GM12892 (cell line): Measurements from ENCODE around the gene PDIA5.

Experiments
- POLR2A ChIP-seq: IDR thresholded peaks from 2 replicates; pipeline ENCODE4 v1.6.1; 2011; ENCODE audit warnings: low read depth, low read length, control low read depth
- POLR2AphosphoS5 ChIP-seq: IDR thresholded peaks from 2 replicates; pipeline ENCODE4 v1.6.1; 2011; ENCODE audit warnings: low read depth, low read length, control low read depth

DNA sequence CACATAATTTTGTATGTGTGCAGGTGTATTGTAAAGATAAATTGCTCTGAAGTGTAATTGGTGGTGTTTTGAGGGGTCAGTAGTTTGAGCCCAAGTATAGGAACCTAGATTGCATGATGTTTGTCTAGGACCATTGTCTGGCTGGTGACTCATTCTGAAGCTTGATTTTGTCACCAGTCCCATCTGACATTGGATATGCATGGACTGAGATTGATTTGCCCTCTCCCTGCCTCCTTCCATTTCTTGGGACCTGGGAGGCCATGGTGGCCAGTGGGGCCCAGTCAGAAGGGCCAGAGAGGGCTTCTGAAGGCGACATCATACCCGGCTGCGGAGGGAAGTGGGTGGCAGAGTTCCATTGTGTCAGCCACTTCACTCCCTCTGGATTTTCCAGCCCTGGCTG is 62.3 kb downstream of the PDIA5 start:
- no peak for TF ChIP-seq POLR2A
- no peak for TF ChIP-seq POLR2AphosphoS5
